MM.1S (cell line): ENCODE data around the gene LTBP1.

Experiments
- DNase-seq: peaks from one replicate; pipeline ENCODE4 v3.0.0-alpha.2; 2015
- H2AFZ ChIP-seq: fragments of 300-600 bp; sonication (generic); 2 replicates; pipeline ENCODE4 v1.6.0; 2016; ENCODE audit warnings: antibody characterized with exemption, low read length
- H3F3A ChIP-seq: fragments of 300-600 bp; sonication (generic); 2 replicates; pipeline ENCODE4 v1.6.1; 2016; ENCODE audit warnings: mild to moderate bottlenecking, antibody characterized with exemption, low read length, moderate library complexity, mixed read lengths; ENCODE audit not compliant: insufficient read depth
- H3K27ac ChIP-seq: fragments of 300-600 bp; sonication (generic); 2 replicates; pipeline ENCODE4 v1.5.1; 2016; ENCODE audit warnings: mild to moderate bottlenecking, low read length
- H3K27me3 ChIP-seq: fragments of 300-600 bp; sonication (generic); replicated peaks from 2 replicates; pipeline ENCODE4 v1.6.0; 2016; ENCODE audit warnings: low read length; ENCODE audit not compliant: insufficient read depth
- H3K36me3 ChIP-seq: fragments of 300-600 bp; sonication (generic); replicated peaks from 2 replicates; pipeline ENCODE4 v1.6.1; 2016; ENCODE audit warnings: mild to moderate bottlenecking, low read length, mixed read lengths; ENCODE audit not compliant: insufficient read depth
- H3K4me1 ChIP-seq: fragments of 300-600 bp; sonication (generic); 2 replicates; pipeline ENCODE4 v1.6.1; 2016; ENCODE audit warnings: low read length, mixed read lengths
- H3K4me2 ChIP-seq: fragments of 300-600 bp; sonication (generic); 2 replicates; pipeline ENCODE4 v1.6.0; 2016; ENCODE audit warnings: low read depth, low read length
- H3K4me3 ChIP-seq: fragments of 300-600 bp; sonication (generic); 2 replicates; pipeline ENCODE4 v1.5.1; 2016; ENCODE audit warnings: low read length, mixed read lengths
- H3K79me2 ChIP-seq: fragments of 300-600 bp; sonication (generic); 2 replicates; pipeline ENCODE4 v1.6.1; 2016; ENCODE audit warnings: mixed run types, low read length, mixed read lengths
- H3K9ac ChIP-seq: fragments of 300-600 bp; sonication (generic); 2 replicates; pipeline ENCODE4 v1.6.1; 2016; ENCODE audit warnings: low read length, mixed read lengths
- H3K9me2 ChIP-seq: fragments of 300-600 bp; sonication (generic); replicated peaks from 2 replicates; pipeline ENCODE4 v1.6.1; 2016; ENCODE audit warnings: mild to moderate bottlenecking, low read length, mixed read lengths; ENCODE audit not compliant: insufficient read depth
- H3K9me3 ChIP-seq: fragments of 300-600 bp; sonication (generic); replicated peaks from 2 replicates; pipeline ENCODE4 v1.6.1; 2016; ENCODE audit warnings: mild to moderate bottlenecking, low read length, mixed read lengths; ENCODE audit not compliant: insufficient read depth
- H4K20me1 ChIP-seq: fragments of 300-600 bp; sonication (generic); 2 replicates; pipeline ENCODE4 v1.6.1; 2016; ENCODE audit warnings: mild to moderate bottlenecking, low read length, moderate library complexity, mixed read lengths; ENCODE audit not compliant: insufficient read depth
- CTCF ChIP-seq: fragments of 300-600 bp; sonication (generic); IDR thresholded peaks from 2 replicates; pipeline ENCODE4 v1.5.1; 2016; ENCODE audit warnings: antibody characterized with exemption, low read length, mixed read lengths
- EZH2 ChIP-seq: fragments of 300-600 bp; sonication (generic); optimal IDR thresholded peaks from 2 replicates; pipeline ENCODE3; 2017; ENCODE audit warnings: low read depth, mild to moderate bottlenecking, antibody characterized with exemption, low read length, mixed read lengths
- EZH2phosphoT487 ChIP-seq: fragments of 300-600 bp; sonication (generic); IDR thresholded peaks from 2 replicates; pipeline ENCODE4 v1.6.1; 2018; ENCODE audit warnings: antibody characterized with exemption, low read length

The LTBP1 gene

GRCh38 chr2:33001823-33002222 lies 55.1 kb downstream of the LTBP1 start:
- Histone ChIP-seq H3K4me2 (no peak overlapping the region), H4K20me1 (no peaks in the 10 kb centered on the region), H3K9me3 (no peaks in the 10 kb centered on the region), H3K27ac (no peak overlapping the region), H3K9me2 (no peaks in the 10 kb centered on the region), H3K27me3 (no peaks in the 10 kb centered on the region), H3K79me2 (no peaks in the 10 kb centered on the region), H3K4me1 (no peaks in the 10 kb centered on the region), H3F3A (no peaks in the 10 kb centered on the region), H3K9ac (no peak overlapping the region), H3K4me3 (no peak overlapping the region), H3K36me3 (no peaks in the 10 kb centered on the region), H2AFZ (no peak overlapping the region)
- DNase-seq, result no peak
- TF ChIP-seq EZH2phosphoT487, result no peak
- no peak for TF ChIP-seq EZH2
- TF ChIP-seq CTCF, result no peak

GRCh38 chr2:33002863-33003262 lies 56.1 kb downstream of the LTBP1 start:
- H3K79me2 ChIP-seq, result no peaks in the 10 kb centered on the region
- no peak for TF ChIP-seq EZH2
- no peak for TF ChIP-seq EZH2phosphoT487
- no peak for TF ChIP-seq CTCF
- H3K36me3 ChIP-seq, result no peaks in the 10 kb centered on the region
- no peak for DNase-seq
- no peak overlapping the region for H3K9ac ChIP-seq
- H3K4me1 ChIP-seq, result no peaks in the 10 kb centered on the region
- H3K4me2 ChIP-seq, result no peak overlapping the region
- no peak overlapping the region for H2AFZ ChIP-seq
- H3K27me3 ChIP-seq, result no peaks in the 10 kb centered on the region
- no peaks in the 10 kb centered on the region for H4K20me1 ChIP-seq
- H3K9me3 ChIP-seq, result no peaks in the 10 kb centered on the region
- H3F3A ChIP-seq, result no peaks in the 10 kb centered on the region
- H3K4me3 ChIP-seq, result no peak overlapping the region
- no peaks in the 10 kb centered on the region for H3K9me2 ChIP-seq
- H3K27ac ChIP-seq, result no peak overlapping the region

GRCh38 chr2:33005057-33005456 lies 58.3 kb downstream of the LTBP1 start:
- no peak for TF ChIP-seq EZH2
- no peak for TF ChIP-seq CTCF
- no peak for TF ChIP-seq EZH2phosphoT487

GRCh38 chr2:33008716-33009115 lies 62.0 kb downstream of the LTBP1 start:
- no peak overlapping the region for H2AFZ ChIP-seq
- H3K4me3 ChIP-seq, result no peak overlapping the region
- H3K9me2 ChIP-seq, result no peaks in the 10 kb centered on the region
- no peaks in the 10 kb centered on the region for H4K20me1 ChIP-seq
- no peaks in the 10 kb centered on the region for H3K27me3 ChIP-seq
- no peaks in the 10 kb centered on the region for H3K9me3 ChIP-seq
- DNase-seq, result no peak
- H3K4me1 ChIP-seq, result no peaks in the 10 kb centered on the region
- TF ChIP-seq EZH2 (no peak), EZH2phosphoT487 (no peak), CTCF (no peak)
- no peaks in the 10 kb centered on the region for H3K79me2 ChIP-seq
- no peaks in the 10 kb centered on the region for H3F3A ChIP-seq
- H3K36me3 ChIP-seq, result no peaks in the 10 kb centered on the region
- no peak overlapping the region for H3K9ac ChIP-seq
- H3K27ac ChIP-seq, result no peak overlapping the region
- no peak overlapping the region for H3K4me2 ChIP-seq

More at GRCh38 chr2:33005057-33005456, 58.3 kb downstream of the LTBP1 start:
- no peaks in the 10 kb centered on the region for H3K9me3 ChIP-seq
- no peak overlapping the region for H3K4me2 ChIP-seq
- no peaks in the 10 kb centered on the region for H3K9me2 ChIP-seq
- H2AFZ ChIP-seq, result no peak overlapping the region
- H4K20me1 ChIP-seq, result no peaks in the 10 kb centered on the region
- no peak overlapping the region for H3K4me3 ChIP-seq
- H3F3A ChIP-seq, result no peaks in the 10 kb centered on the region
- H3K79me2 ChIP-seq, result no peaks in the 10 kb centered on the region
- no peak for DNase-seq
- H3K4me1 ChIP-seq, result no peaks in the 10 kb centered on the region
- no peak overlapping the region for H3K27ac ChIP-seq
- no peaks in the 10 kb centered on the region for H3K36me3 ChIP-seq
- no peak overlapping the region for H3K9ac ChIP-seq
- H3K27me3 ChIP-seq, result no peaks in the 10 kb centered on the region
